ENCODE data around the gene PERCC1. TPM values are rescaled to one million over a fixed set of nuclear protein-coding genes. Genes with fewer than 3 reads are reported as not detected.

The PERCC1 gene
- total and polyA plus RNA-seq, 9 donors: 0.13 to 0.49 (median 0.25) TPM; not detected in 1

DNA sequence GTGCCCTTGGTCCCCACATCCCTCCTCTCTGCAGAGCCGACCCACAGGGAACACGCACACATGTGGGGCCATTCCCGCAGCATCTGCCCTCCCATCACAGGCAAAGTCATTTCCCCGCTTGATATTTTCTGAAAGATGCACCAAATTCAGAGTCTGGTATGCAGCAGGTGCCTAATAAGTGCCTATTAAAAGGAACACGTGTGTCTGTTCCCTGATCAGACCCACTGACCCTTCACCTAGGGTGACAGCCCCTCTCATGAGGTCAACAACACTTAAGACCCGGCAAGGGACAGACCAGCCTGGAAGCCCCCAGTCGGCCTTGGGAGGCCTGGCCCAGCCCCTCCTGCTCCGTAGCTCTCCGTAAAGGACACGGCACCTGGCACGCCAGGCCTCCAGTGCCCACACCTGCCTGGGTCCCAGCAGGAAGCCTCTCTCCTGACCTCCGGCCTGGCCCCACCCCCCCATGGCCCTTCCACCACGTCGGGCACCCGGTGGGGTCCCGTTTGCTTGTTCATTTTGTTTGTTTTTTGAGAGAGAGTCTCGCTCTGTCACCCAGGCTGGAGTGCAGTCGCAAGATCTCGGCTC, 36.4 kb upstream of the PERCC1 start:
- peaks cover 68% of the 10 kb centered on the region for H3K36me3 ChIP-seq (ENCODE audit: control insufficient read depth, insufficient read depth, low read length)
- no peak for DNase-seq
- no peak overlapping the region for H3K4me3 ChIP-seq (ENCODE audit: low read length)
- no peaks in the 10 kb centered on the region for H3K9me3 ChIP-seq (replicated peaks; ENCODE audit: control insufficient read depth, low read depth, low read length)
- no peaks in the 10 kb centered on the region for H3K27me3 ChIP-seq (ENCODE audit: control insufficient read depth, insufficient read depth, low read length)
- 88% methylated on average over 9 of the region's 19 CpGs for WGBS (ENCODE audit: insufficient coverage)
- no peak overlapping the region for H3K27ac ChIP-seq (ENCODE audit: low read length)
- no peaks in the 10 kb centered on the region for H3K4me1 ChIP-seq (ENCODE audit: control insufficient read depth, insufficient read depth, low read length)

DNA sequence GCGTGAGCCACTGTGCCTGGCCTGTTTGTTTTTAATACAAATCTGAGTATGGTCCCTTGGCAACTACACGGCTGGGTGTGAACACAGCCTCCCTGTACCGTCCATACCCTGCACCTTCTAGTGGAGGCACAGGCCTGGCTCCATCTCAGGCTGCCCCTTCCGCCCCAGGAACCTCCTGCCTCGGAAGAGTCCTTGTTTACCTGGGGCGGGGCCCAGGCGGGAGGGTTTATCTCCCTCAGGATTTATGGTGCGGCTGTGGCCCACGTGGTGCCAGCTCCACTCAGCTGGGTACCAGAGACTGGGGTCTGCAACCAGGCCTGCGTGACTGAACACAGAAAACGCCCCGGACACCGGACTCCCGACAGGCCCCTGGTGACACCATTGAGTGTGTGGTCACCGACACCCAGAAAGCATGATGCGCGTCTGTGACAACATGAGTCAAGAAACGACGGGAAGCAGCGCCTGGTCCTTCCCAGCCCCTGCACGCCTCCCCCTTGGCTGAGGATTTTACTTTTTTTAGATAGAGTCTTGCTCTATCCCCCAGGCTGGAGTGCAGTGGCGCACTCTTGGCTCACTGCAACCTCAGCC, 35.3 kb upstream of the PERCC1 start:
- no peaks in the 10 kb centered on the region for H3K27me3 ChIP-seq (ENCODE audit: control insufficient read depth, insufficient read depth, low read length)
- no peak for DNase-seq
- H3K27ac ChIP-seq (ENCODE audit: low read length): no peak overlapping the region
- 82% methylated on average over 18 of the region's 22 CpGs for WGBS (ENCODE audit: insufficient coverage)
- H3K9me3 ChIP-seq (replicated peaks; ENCODE audit: control insufficient read depth, low read depth, low read length): no peaks in the 10 kb centered on the region
- no peak overlapping the region for H3K4me3 ChIP-seq (ENCODE audit: low read length)
- H3K4me1 ChIP-seq (ENCODE audit: control insufficient read depth, insufficient read depth, low read length): no peaks in the 10 kb centered on the region
- H3K36me3 ChIP-seq (ENCODE audit: control insufficient read depth, insufficient read depth, low read length): peaks cover 68% of the 10 kb centered on the region

DNA sequence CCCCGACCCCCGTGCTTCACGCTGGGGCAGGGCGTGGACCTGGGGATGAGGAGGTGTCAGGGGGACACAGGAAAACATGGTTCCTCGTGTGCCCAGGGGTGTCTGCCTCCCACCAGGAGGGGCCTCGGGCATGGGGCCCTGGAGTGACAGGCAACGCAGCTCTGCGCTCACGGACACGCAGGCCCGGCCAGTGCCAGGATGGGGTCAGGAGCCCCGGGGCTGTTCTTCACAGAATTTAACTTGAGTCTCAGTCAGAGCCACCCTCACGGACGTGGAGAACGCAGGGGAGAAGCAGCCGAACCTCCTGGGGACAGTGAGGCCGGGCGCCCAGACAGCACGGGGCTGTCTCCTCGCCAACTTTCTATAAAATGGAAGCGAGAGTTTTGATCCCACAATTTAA, 33.1 kb upstream of the PERCC1 start:
- Histone ChIP-seq H3K4me1 (ENCODE audit: control insufficient read depth, insufficient read depth, low read length) (no peaks in the 10 kb centered on the region), H3K36me3 (ENCODE audit: control insufficient read depth, insufficient read depth, low read length) (peaks cover 69% of the 10 kb centered on the region), H3K27me3 (ENCODE audit: control insufficient read depth, insufficient read depth, low read length) (no peaks in the 10 kb centered on the region), H3K4me3 (ENCODE audit: low read length) (no peak overlapping the region), H3K9me3 (replicated peaks; ENCODE audit: control insufficient read depth, low read depth, low read length) (no peaks in the 10 kb centered on the region), H3K27ac (ENCODE audit: low read length) (no peak overlapping the region)
- no peak for DNase-seq
- WGBS (ENCODE audit: insufficient coverage): 96% methylated on average over 14 of the region's 21 CpGs

DNA sequence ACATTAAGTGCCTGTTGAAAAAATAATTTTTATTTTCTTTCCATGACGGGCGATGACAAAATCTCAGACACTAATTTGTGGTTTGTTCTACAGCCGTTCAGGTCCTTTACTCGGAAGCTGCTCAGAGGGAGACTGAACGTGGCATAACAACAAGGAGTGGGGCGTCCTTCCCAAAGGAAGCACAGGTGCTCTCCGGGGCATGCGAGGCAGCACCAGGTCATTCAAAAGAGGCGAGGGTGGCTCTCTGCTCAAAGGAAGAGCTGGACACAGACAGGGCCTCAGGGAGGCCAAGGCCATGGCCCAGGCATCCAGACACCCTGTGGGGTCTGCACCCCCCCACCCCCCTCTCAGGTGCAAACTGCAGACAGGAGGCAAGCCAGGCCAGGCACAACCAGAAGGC, 32.5 kb upstream of the PERCC1 start:
- H3K27me3 ChIP-seq (ENCODE audit: control insufficient read depth, insufficient read depth, low read length): no peaks in the 10 kb centered on the region
- H3K9me3 ChIP-seq (replicated peaks; ENCODE audit: control insufficient read depth, low read depth, low read length): no peaks in the 10 kb centered on the region
- no peak overlapping the region for H3K4me3 ChIP-seq (ENCODE audit: low read length)
- no peak overlapping the region for H3K27ac ChIP-seq (ENCODE audit: low read length)
- H3K4me1 ChIP-seq (ENCODE audit: control insufficient read depth, insufficient read depth, low read length): no peaks in the 10 kb centered on the region
- WGBS (ENCODE audit: insufficient coverage): 91% methylated on average over 7 of the region's 9 CpGs
- no peak for DNase-seq
- peaks cover 67% of the 10 kb centered on the region for H3K36me3 ChIP-seq (ENCODE audit: control insufficient read depth, insufficient read depth, low read length)

DNA sequence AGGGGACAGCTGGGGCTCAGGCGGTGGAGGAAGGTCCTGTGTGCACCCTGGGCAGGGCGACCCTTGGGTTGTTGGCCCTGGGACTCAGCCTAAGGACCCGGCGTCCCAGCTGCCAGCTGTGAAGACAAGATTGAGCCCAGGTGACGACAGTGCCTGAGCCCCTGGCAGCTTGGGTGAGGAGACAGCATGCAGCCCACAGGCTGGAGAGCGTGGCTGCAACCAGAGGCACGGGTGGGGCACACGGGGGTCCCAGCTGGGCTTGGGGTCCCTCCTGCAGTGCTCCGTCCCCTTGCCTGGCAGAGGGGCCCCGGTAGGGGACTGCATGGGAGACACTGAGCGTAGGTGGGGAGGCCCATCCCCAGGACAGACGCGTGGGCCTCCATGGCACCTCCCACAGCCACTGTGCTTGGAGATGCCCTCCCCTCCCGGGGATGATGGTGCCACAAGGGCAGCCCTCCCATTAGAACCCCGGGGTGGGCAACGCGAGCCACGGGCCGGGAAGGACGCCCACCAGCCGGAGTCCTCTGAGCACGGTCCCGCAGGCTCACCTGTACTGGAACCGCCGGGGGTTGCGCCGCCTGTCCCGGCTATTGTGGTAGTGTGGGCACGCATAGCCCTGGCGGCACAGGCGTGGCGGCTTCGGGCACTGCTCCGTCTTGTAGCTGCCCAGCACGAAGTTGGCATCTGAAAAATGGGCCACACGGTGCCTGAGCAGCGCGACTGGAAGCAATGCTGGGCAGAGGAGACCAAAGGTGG, 31.9 kb upstream of the PERCC1 start:
- Histone ChIP-seq H3K4me1 (ENCODE audit: control insufficient read depth, insufficient read depth, low read length) (no peaks in the 10 kb centered on the region), H3K36me3 (ENCODE audit: control insufficient read depth, insufficient read depth, low read length) (peaks cover 67% of the 10 kb centered on the region), H3K27me3 (ENCODE audit: control insufficient read depth, insufficient read depth, low read length) (no peaks in the 10 kb centered on the region), H3K9me3 (replicated peaks; ENCODE audit: control insufficient read depth, low read depth, low read length) (no peaks in the 10 kb centered on the region), H3K27ac (ENCODE audit: low read length) (no peak overlapping the region), H3K4me3 (ENCODE audit: low read length) (no peak overlapping the region)
- no peak for DNase-seq
- 96% methylated on average over 38 of the region's 38 CpGs for WGBS (ENCODE audit: insufficient coverage)

DNA sequence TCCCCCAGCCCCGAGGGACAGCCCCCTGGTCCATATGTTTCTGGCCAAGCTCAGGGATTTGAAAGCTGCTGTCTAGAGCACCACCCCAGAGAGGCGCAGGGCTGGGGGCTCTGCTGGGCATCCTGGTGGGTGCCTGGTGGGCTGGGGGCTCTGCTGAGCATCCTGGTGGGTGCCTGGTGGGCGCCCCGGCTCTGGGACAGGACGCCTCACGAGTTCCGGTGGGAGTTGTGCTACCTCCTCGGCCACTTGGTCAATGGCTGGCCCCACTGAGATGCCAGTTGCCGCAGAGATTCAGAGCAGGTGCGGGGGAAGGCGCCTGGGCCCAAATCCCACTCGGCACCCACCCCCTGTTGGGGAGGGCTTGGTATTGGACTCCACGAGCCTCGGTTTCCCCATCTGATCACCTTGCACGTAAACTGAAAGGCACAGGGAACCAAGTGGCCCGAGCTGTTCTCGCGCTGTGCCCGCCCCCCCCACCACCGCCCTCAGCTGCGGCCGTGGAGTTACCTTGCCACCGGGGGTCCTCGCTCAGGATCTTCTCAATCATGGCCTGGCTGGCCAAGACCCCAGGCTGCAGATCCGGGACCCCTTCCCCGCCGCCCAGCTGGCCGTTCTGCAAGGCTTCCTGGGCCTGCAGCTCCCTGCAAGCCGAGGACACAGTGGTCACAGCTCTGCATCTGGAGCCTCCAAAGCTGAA, 29.7 kb upstream of the PERCC1 start:
- Histone ChIP-seq H3K9me3 (replicated peaks; ENCODE audit: control insufficient read depth, low read depth, low read length) (no peaks in the 10 kb centered on the region), H3K36me3 (ENCODE audit: control insufficient read depth, insufficient read depth, low read length) (peaks cover 69% of the 10 kb centered on the region), H3K4me1 (ENCODE audit: control insufficient read depth, insufficient read depth, low read length) (no peaks in the 10 kb centered on the region), H3K27me3 (ENCODE audit: control insufficient read depth, insufficient read depth, low read length) (no peaks in the 10 kb centered on the region), H3K27ac (ENCODE audit: low read length) (no peak overlapping the region), H3K4me3 (ENCODE audit: low read length) (no peak overlapping the region)
- no peak for DNase-seq
- 90% methylated on average over 26 of the region's 29 CpGs for WGBS (ENCODE audit: insufficient coverage)

DNA sequence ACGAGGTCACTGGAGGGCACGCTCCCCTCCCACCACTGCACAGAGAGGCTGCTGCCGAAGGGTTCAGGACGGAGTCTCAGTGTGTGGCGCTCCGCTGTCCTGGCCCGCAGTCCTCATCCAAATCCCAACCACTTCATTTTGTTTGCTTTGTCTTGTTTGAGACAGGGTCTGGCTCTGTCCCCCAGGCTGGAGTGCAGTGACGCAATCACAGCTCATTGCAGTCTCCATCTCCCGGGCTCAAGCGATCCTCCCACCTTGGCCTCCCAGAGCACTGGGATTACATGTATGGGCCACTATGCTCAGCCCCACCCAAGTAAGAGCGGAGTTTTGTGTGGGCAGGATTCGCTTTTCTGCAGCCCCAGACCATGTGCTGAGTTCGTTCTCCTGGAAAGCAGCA, 29.1 kb upstream of the PERCC1 start:
- H3K9me3 ChIP-seq (replicated peaks; ENCODE audit: control insufficient read depth, low read depth, low read length): no peaks in the 10 kb centered on the region
- H3K36me3 ChIP-seq (ENCODE audit: control insufficient read depth, insufficient read depth, low read length): peaks cover 69% of the 10 kb centered on the region
- WGBS (ENCODE audit: insufficient coverage): 94% methylated on average over 13 of the region's 13 CpGs
- H3K27me3 ChIP-seq (ENCODE audit: control insufficient read depth, insufficient read depth, low read length): no peaks in the 10 kb centered on the region
- no peak for DNase-seq
- H3K4me3 ChIP-seq (ENCODE audit: low read length): no peak overlapping the region
- H3K27ac ChIP-seq (ENCODE audit: low read length): no peak overlapping the region
- H3K4me1 ChIP-seq (ENCODE audit: control insufficient read depth, insufficient read depth, low read length): no peaks in the 10 kb centered on the region

DNA sequence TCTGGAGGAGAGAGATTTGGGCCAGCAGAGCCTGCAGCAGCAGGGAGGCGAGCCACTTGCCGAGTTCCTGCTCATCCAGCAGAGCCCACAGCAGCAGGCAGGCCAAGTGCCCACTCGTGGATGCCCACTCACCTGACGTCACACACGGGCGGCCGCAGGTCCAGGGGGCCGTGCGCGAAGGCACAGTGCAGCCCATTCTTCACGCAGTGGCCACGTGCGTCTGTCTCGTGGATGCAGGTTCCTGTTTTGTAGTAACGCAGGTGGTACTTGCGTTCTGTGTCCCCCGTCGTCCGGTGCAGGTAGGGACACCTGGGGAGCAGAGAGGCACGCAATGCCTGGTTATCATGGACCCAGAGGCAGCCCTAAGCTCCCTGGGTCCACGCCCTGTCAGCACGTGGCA, 27.8 kb upstream of the PERCC1 start:
- Histone ChIP-seq H3K36me3 (ENCODE audit: control insufficient read depth, insufficient read depth, low read length) (peaks cover 61% of the 10 kb centered on the region), H3K27ac (ENCODE audit: low read length) (no peak overlapping the region), H3K9me3 (replicated peaks; ENCODE audit: control insufficient read depth, low read depth, low read length) (no peaks in the 10 kb centered on the region), H3K27me3 (ENCODE audit: control insufficient read depth, insufficient read depth, low read length) (no peaks in the 10 kb centered on the region), H3K4me1 (ENCODE audit: control insufficient read depth, insufficient read depth, low read length) (peaks cover 6% of the 10 kb centered on the region), H3K4me3 (ENCODE audit: low read length) (no peak overlapping the region)
- 92% methylated on average over 18 of the region's 22 CpGs for WGBS (ENCODE audit: insufficient coverage)
- no peak for DNase-seq

DNA sequence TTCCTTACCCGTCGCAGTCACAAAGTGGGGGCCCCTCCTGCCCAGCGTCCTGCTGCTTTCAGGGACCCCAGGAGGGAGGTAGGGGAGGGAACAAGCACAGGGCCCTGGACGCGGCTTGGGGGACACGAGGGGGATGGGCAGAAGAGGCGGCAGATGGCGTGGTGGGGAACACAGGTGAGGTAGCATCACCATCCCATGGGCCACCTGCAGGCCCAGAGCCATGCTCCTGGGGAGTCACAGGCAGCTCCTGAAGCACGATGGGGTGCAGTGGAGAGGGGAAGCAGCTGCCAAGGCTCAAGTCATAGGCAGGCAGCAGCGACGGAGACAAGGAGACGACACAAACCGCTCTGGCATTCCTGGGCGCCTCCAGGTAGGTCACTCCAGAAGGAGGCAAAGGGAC, 27.1 kb upstream of the PERCC1 start:
- Histone ChIP-seq H3K27me3 (ENCODE audit: control insufficient read depth, insufficient read depth, low read length) (no peaks in the 10 kb centered on the region), H3K36me3 (ENCODE audit: control insufficient read depth, insufficient read depth, low read length) (peaks cover 54% of the 10 kb centered on the region), H3K4me1 (ENCODE audit: control insufficient read depth, insufficient read depth, low read length) (peaks cover 12% of the 10 kb centered on the region), H3K4me3 (ENCODE audit: low read length) (no peak overlapping the region), H3K27ac (ENCODE audit: low read length) (no peak overlapping the region), H3K9me3 (replicated peaks; ENCODE audit: control insufficient read depth, low read depth, low read length) (no peaks in the 10 kb centered on the region)
- 86% methylated on average over 12 of the region's 14 CpGs for WGBS (ENCODE audit: insufficient coverage)
- no peak for DNase-seq

DNA sequence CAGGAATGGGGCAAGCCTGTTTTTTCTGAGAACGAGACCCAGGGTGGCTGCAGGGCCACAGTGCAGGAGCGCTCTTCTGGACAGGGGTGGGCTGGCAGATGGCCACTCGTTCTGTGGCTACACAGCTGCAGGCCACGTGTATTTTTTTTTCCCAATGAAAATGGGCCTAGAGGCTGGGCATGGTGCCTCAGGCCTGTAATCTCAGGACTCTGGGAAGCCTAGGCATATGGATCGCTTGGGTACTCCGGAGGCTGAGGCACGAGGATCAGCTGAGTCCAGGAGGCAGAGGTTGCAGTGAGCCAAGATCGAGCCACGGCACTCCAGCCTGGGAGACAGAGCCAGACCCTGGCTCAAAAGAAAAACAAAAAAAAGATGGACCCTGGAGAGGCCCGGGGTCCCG, 23.1 kb upstream of the PERCC1 start:
- Histone ChIP-seq H3K9me3 (replicated peaks; ENCODE audit: control insufficient read depth, low read depth, low read length) (no peaks in the 10 kb centered on the region), H3K36me3 (ENCODE audit: control insufficient read depth, insufficient read depth, low read length) (peaks cover 34% of the 10 kb centered on the region), H3K27ac (ENCODE audit: low read length) (peak overlapping the region; percentile 70), H3K4me3 (ENCODE audit: low read length) (peak overlapping the region; percentile 69), H3K27me3 (ENCODE audit: control insufficient read depth, insufficient read depth, low read length) (no peaks in the 10 kb centered on the region), H3K4me1 (ENCODE audit: control insufficient read depth, insufficient read depth, low read length) (peaks cover 15% of the 10 kb centered on the region)
- 15% methylated on average over 10 of the region's 11 CpGs for WGBS (ENCODE audit: insufficient coverage)
- DNase-seq: peak; percentile 72
